K562 (cell line): Measurements from ENCODE around the gene SIGLEC1. TPM values are rescaled to one million over a fixed set of nuclear protein-coding genes. Genes with fewer than 3 reads are reported as not detected.

Experiments used
- ATAC-seq: fragments of 200-7000 bp; cut with Tn5 transposase; 3 replicates; pipeline ENCODE4 v1.9.1; 2020; ENCODE audit warnings: moderate library complexity
- BruUV-seq: library from RNA; stranded (reverse); fragments of 400-500 nt; replicated peaks from 2 replicates; lab custom pipeline; 2021; lab: Mats Ljungman, UMichigan
- CTCF ChIA-PET: fragments of 300-600 bp; formaldehyde crosslinking; extraction: SDS; loops from one replicate; lab custom pipeline; 2021; ENCODE audit warnings: low intra/inter-chr PET ratio; lab: Yijun Ruan, JAX
- POLR2A ChIA-PET: fragments of 300-600, 350-650 bp; sonication (Branson Sonifier 250); formaldehyde crosslinking; extraction: SDS; loops from one replicate; lab custom pipeline; 2021; ENCODE audit warnings: antibody characterized with exemption, inconsistent platforms; lab: Yijun Ruan, JAX
- DNase-seq, 4 experiments: peaks; one replicate each; pipeline versions ENCODE4 v3.0.0 to v3.0.0-alpha.2; 2011 to 2018; ENCODE audit warnings: low spot score in 3 of 4, mixed read lengths in 3 of 4; ENCODE audit errors: extremely low read depth in 1 of 4
- FAIRE-seq: peaks from 2 replicates; lab custom pipeline; 2011; peaks lifted over from hg19 to GRCh38; lab: Jason Lieb, UNC
- H2AFZ ChIP-seq: 2 replicates; pipeline ENCODE4 v1.6.0; 2011; ENCODE audit warnings: low read depth, low read length, control low read depth, inconsistent platforms
- H3K27ac ChIP-seq: fragments of 200-600 bp; 3 replicates; pipeline ENCODE4 v1.8.0; 2011; ENCODE audit warnings: low read depth, mild to moderate bottlenecking, control low read depth, inconsistent platforms, low read length, moderate library complexity, mixed read lengths; ENCODE audit errors: extremely low read depth
- H3K27me3 ChIP-seq, 2 experiments: fragments of 300-600 bp in 1 of 2; 2 replicates in 1 of 2; 3 replicates in 1 of 2; pipeline versions ENCODE4 v1.6.0 to v1.8.0; 2011; ENCODE audit warnings: inconsistent platforms in 2 of 2, low read length in 2 of 2, mild to moderate bottlenecking in 1 of 2, mixed read lengths in 1 of 2, moderate library complexity in 1 of 2; ENCODE audit not compliant: control insufficient read depth in 2 of 2, insufficient read depth in 2 of 2
- H3K36me3 ChIP-seq: fragments of 300-600 bp; 3 replicates; pipeline ENCODE4 v1.8.0; 2011; ENCODE audit warnings: mild to moderate bottlenecking, low read length, inconsistent platforms; ENCODE audit not compliant: control insufficient read depth, insufficient read depth
- H3K4me1 ChIP-seq, 2 experiments: fragments of 200-600 bp in 1 of 2; replicated peaks in 1 of 2; 2 replicates in 1 of 2; 3 replicates in 1 of 2; pipeline versions ENCODE4 v1.5.1 to v1.8.0; 2011; ENCODE audit warnings: inconsistent platforms in 2 of 2, low read length in 2 of 2, mild to moderate bottlenecking in 1 of 2, mixed read lengths in 1 of 2, moderate library complexity in 1 of 2; ENCODE audit not compliant: control insufficient read depth in 2 of 2, insufficient read depth in 2 of 2
- H3K4me2 ChIP-seq: 2 replicates; pipeline ENCODE4 v1.6.1; 2011; ENCODE audit warnings: low read length, control low read depth, inconsistent platforms, mixed read lengths; ENCODE audit not compliant: insufficient read depth
- H3K4me3 ChIP-seq: fragments of 200-600 bp; sonication (generic), shearing (Covaris generic); 2 replicates; pipeline ENCODE4 v1.5.1; 2016; ENCODE audit warnings: control low read depth, inconsistent platforms
- H3K79me2 ChIP-seq: fragments of 200-600 bp; 3 replicates; pipeline ENCODE4 v1.8.0; 2011; ENCODE audit warnings: low read length, inconsistent platforms; ENCODE audit not compliant: control insufficient read depth, insufficient read depth
- H3K9ac ChIP-seq, 2 experiments: 2 replicates each; pipeline versions ENCODE4 v1.6.0 to v1.6.1; 2011; ENCODE audit warnings: low read depth in 2 of 2, low read length in 2 of 2, control low read depth in 1 of 2, inconsistent platforms in 1 of 2, mild to moderate bottlenecking in 1 of 2, mixed read lengths in 1 of 2; ENCODE audit not compliant: insufficient read depth in 1 of 2
- H3K9me1 ChIP-seq: one replicate; pipeline ENCODE4 v1.6.0; 2011; ENCODE audit warnings: inconsistent platforms, mild to moderate bottlenecking, low read length, moderate library complexity; ENCODE audit not compliant: control insufficient read depth, insufficient read depth
- H3K9me3 ChIP-seq: replicated peaks from 2 replicates; pipeline ENCODE4 v1.5.1; 2011; ENCODE audit warnings: low read depth, low read length, inconsistent platforms; ENCODE audit not compliant: control insufficient read depth, insufficient read depth
- H4K20me1 ChIP-seq: replicated peaks from 2 replicates; pipeline ENCODE4 v1.6.1; 2011; ENCODE audit warnings: low read length, inconsistent platforms, mixed read lengths; ENCODE audit not compliant: control insufficient read depth, insufficient read depth
- BRF2 ChIP-seq: IDR thresholded peaks from 3 replicates; pipeline ENCODE4 v1.6.1; 2011; ENCODE audit warnings: borderline replicate concordance, mild to moderate bottlenecking; ENCODE audit not compliant: insufficient read length, insufficient read depth
- HES1 ChIP-seq: fragments of 450-650 bp; IDR thresholded peaks from 2 replicates; pipeline ENCODE4 v1.6.1; 2016; ENCODE audit warnings: low read depth, mild to moderate bottlenecking, moderate library complexity
- NRF1 ChIP-seq, 2 experiments: fragments of 450-650 bp; IDR thresholded peaks in 1 of 2; conservative IDR thresholded peaks in 1 of 2; 2 replicates each; pipeline ENCODE4 v1.6.1; 2014; ENCODE audit warnings: mild to moderate bottlenecking in 2 of 2
- RAD21 ChIP-seq, 2 experiments: fragments of 250-450 bp in 1 of 2; fragments of 450-650 bp in 1 of 2; sonication (Bioruptor Pico) in 1 of 2; formaldehyde crosslinking in 1 of 2; IDR thresholded peaks in 1 of 2; conservative IDR thresholded peaks in 1 of 2; 2 replicates each; pipeline versions ENCODE4 v1.4.0 to v1.8.0; 2020 to 2022; ENCODE audit warnings: mild to moderate bottlenecking in 2 of 2, moderate library complexity in 1 of 2
- REST ChIP-seq, 2 experiments: fragments of 450-650 bp; formaldehyde crosslinking in 1 of 2; IDR thresholded peaks; 2 replicates each; pipeline versions ENCODE4 v1.4.0 to v1.6.1; 2014 to 2020; ENCODE audit warnings: mild to moderate bottlenecking in 2 of 2, borderline replicate concordance in 1 of 2, low read depth in 1 of 2
- SMC3 ChIP-seq: conservative IDR thresholded peaks from 2 replicates; pipeline ENCODE4 v1.6.1; 2011; ENCODE audit warnings: low read depth, low read length, improper control_type of control experiment; ENCODE audit not compliant: insufficient read depth
- STAG1 ChIP-seq: sonication (generic); formaldehyde crosslinking; IDR thresholded peaks from 2 replicates; pipeline ENCODE4 v1.5.0; 2020; ENCODE audit warnings: missing genetic modification reagents, borderline replicate concordance
- TFAP4 ChIP-seq: sonication (generic); formaldehyde crosslinking; IDR thresholded peaks from 2 replicates; pipeline ENCODE4 v1.8.0; 2022; ENCODE audit warnings: missing genetic modification reagents, mild to moderate bottlenecking, moderate library complexity, borderline replicate concordance
- TRIM24 ChIP-seq, 2 experiments: fragments of 450-650 bp; IDR thresholded peaks; 2 replicates each; pipeline ENCODE4 v1.6.1; 2016
- WGBS: fragments of 100-300 bp; shearing (Covaris generic); methylation state at CpG from one replicate; pipeline ENCODE4 v1.1.6; 2016; ENCODE audit warnings: low coverage, mixed read lengths; ENCODE audit not compliant: insufficient coverage; ENCODE audit errors: missing lambda C conversion rate; 5-methylcytosine and 5-hydroxymethylcytosine counted together
- in situ Hi-C: fragments of 300-500 bp; cut with MboI; formaldehyde crosslinking; loops from 4 replicates; pipeline ENCODE4 v1.15.0; 2018; ENCODE audit warnings: inconsistent platforms, mixed read lengths
- intact Hi-C: fragments of 100-400 bp; cut with micrococcal nuclease; formaldehyde crosslinking; loops from 2 replicates; pipeline ENCODE4 v1.14.2; 2022
- polyA plus RNA-seq, 8 experiments: library from polyadenylated mRNA; depleted of rRNA in 4 of 8; stranded (reverse) in 5 of 8; unstranded in 3 of 8; fragments of >200 nt; fragmentation: Nextera tagmentation in 2 of 8; fragmentation: Illumina TruSeq in 1 of 8; extraction: Ambion mirVana in 2 of 8; extraction: Trizol in 1 of 8; gene quantifications; 2 replicates each; pipeline versions ENCODE4 v1.2.1 to v1.2.3, GENCODE V29; 2011 to 2014; ENCODE audit warnings: inconsistent platforms in 1 of 8, missing spikeins in 1 of 8
- total RNA-seq, 7 experiments: library from RNA; depleted of rRNA in 6 of 7; stranded (reverse); fragments of >200 nt in 6 of 7; fragmentation: Illumina TruSeq in 2 of 7; extraction: Trizol in 2 of 7; gene quantifications; 2 replicates each; pipeline versions ENCODE4 v1.2.1 to v1.2.3, GENCODE V29; 2011 to 2021; ENCODE audit warnings: low replicate concordance in 1 of 7

SIGLEC1 gene
- total and polyA plus RNA-seq, 9 of the 15 experiments (the other 6 are each of a cell fraction or from before 2014, with no cell fraction given): 0.05 to 0.07 TPM; not detected in 7

- H3K4me1 ChIP-seq: peaks cover 0 to 22% of the 10 kb centered on the region in 2 experiments; a peak in 2 of 5 replicates
- ChIA-PET CTCF (interaction anchor here (0.8 kb wide), 1 partner anchor 34 kb away, joined by 7 read pairs; no protein-coding TSS in a partner anchor), POLR2A (interaction anchor here (0.7 kb wide), 1 partner anchor 1218 kb away, joined by 3 read pairs; no protein-coding TSS in a partner anchor)
- FAIRE-seq (peak; percentile 26), ATAC-seq (peak; percentile 85), DNase-seq (peak; percentile 46 to 63 (median 48))
- BruUV-seq: no TSS peak
- no peaks in the 10 kb centered on the region for H3K79me2 ChIP-seq
- no peaks in the 10 kb centered on the region for H3K9me3 ChIP-seq
- H4K20me1 ChIP-seq: no peaks in the 10 kb centered on the region
- no peaks in the 10 kb centered on the region for H3K27me3 ChIP-seq
- H2AFZ ChIP-seq: no peak overlapping the region
- peaks cover 40% of the 10 kb centered on the region; the same call in 2 of the 3 replicates for H3K36me3 ChIP-seq
- H3K9ac ChIP-seq: no peak overlapping the region
- no peak overlapping the region for H3K4me2 ChIP-seq
- intact Hi-C loops: loop anchor here (1.0 kb wide), 1 partner anchor 28 kb away; the partner anchor contains the start of gene SPEF1
- peaks cover 2% of the 10 kb centered on the region for H3K9me1 ChIP-seq
- in situ Hi-C loops: no loop called here
- H3K27ac ChIP-seq: no peak overlapping the region
- 58% methylated on average over 4 of the region's 4 CpGs for WGBS
- H3K4me3 ChIP-seq: no peak overlapping the region
- TF ChIP-seq HES1 (no peak), SMC3 (0 out of 2 replicates have a peak, but pooled peaks have one; percentile 14), TFAP4 (CRISPR knock-in tag) (peak; percentile 33; the same call in 1 of the 2 replicates), TRIM24 (IDR thresholded peaks at IDR 0.05) (no peak), RAD21 (CRISPR knock-in tag; conservative IDR thresholded peaks at IDR 0.05 in 1 of 2, IDR thresholded peaks at IDR 0.05 in 1 of 2) (peak; percentile 28 to 57; a peak in 3 of 4 replicates), STAG1 (CRISPR knock-in tag) (peak; percentile 45; the same call in 1 of the 2 replicates), NRF1 (conservative IDR thresholded peaks at IDR 0.05 in 1 of 2, IDR thresholded peaks at IDR 0.05 in 1 of 2) (no peak), BRF2 (no peak), REST (IDR thresholded peaks at IDR 0.05; ENCODE audit: borderline replicate concordance) (0 out of 2 replicates have a peak, but pooled peaks have one; percentile 23), REST (CRISPR knock-in tag; IDR thresholded peaks at IDR 0.05; ENCODE audit: low read depth) (no peak)
Observed at GRCh38 chr20:3753098-3753497, 40.7 kb upstream of the SIGLEC1 start.
